ENCODE results near the gene LIME1.
A peak's percentile ranks its signal among the peaks of the same experiment; 100 is the strongest.

GRCh38 chr20:63707558-63708300, 28.7 kb upstream of the LIME1 start, which contains the start of the genes ARFRP1 and ZGPAT:
- TF ChIP-seq POLR2A (IDR thresholded peaks at IDR 0.05), result peak; percentile 0 to 54
- TF ChIP-seq CTCF (IDR thresholded peaks at IDR 0.05), result peak in 2 of 5 experiments; percentile 20 to 44
